SK-N-MC (cell line): ENCODE data around the gene NXN.

Source experiments
- DNase-seq: peaks from one replicate; pipeline ENCODE4 v3.0.0-alpha.2; 2011; ENCODE audit warnings: low read depth, low spot score
- H3K27ac ChIP-seq: fragments of 200-600 bp; sonication (generic); 2 replicates; pipeline ENCODE4 v1.5.1; 2016; ENCODE audit warnings: mixed run types
- H3K36me3 ChIP-seq: fragments of 200-600 bp; sonication (generic); 2 replicates; pipeline ENCODE4 v1.6.1; 2017; ENCODE audit warnings: antibody characterized with exemption, low read length, mixed read lengths; ENCODE audit not compliant: insufficient read depth
- H3K4me3 ChIP-seq: fragments of 200-600 bp; sonication (generic); 2 replicates; pipeline ENCODE4 v1.5.1; 2016
- H3K9ac ChIP-seq: fragments of 200-600 bp; sonication (generic); 2 replicates; pipeline ENCODE4 v1.8.0; 2017; ENCODE audit warnings: mixed run types, mixed read lengths; ENCODE audit not compliant: insufficient read length
- H3K9me3 ChIP-seq: fragments of 200-600 bp; sonication (generic); 2 replicates; pipeline ENCODE4 v1.6.1; 2017; ENCODE audit warnings: low read depth, mild to moderate bottlenecking, antibody characterized with exemption, low read length, moderate library complexity, mixed read lengths
- EZH2 ChIP-seq: fragments of 200-600 bp; sonication (generic); IDR thresholded peaks from one replicate; pipeline ENCODE4 v1.6.1; 2017; ENCODE audit warnings: antibody characterized with exemption
- FOXP2 ChIP-seq: optimal IDR thresholded peaks from 2 replicates; pipeline ENCODE3; 2011; ENCODE audit warnings: mild to moderate bottlenecking, moderate library complexity; ENCODE audit not compliant: insufficient read depth; ENCODE audit errors: extremely low read length, control extremely low read depth
- POLR2AphosphoS5 ChIP-seq: IDR thresholded peaks from 2 replicates; pipeline ENCODE4 v1.6.1; 2012; ENCODE audit warnings: mild to moderate bottlenecking, low read depth, low read length, borderline replicate concordance

NXN gene

GRCh38 chr17:987931-988330 is 8.4 kb upstream of the NXN start:
- no peak overlapping the region for H3K9ac ChIP-seq
- no peak for TF ChIP-seq FOXP2
- TF ChIP-seq EZH2, result no peak
- no peak for TF ChIP-seq POLR2AphosphoS5

GRCh38 chr17:986322-986929 is 6.8 kb upstream of the NXN start:
- Histone ChIP-seq H3K36me3 (no peaks in the 10 kb centered on the region), H3K27ac (no peak overlapping the region), H3K9me3 (no peaks in the 10 kb centered on the region), H3K4me3 (no peak overlapping the region), H3K9ac (no peak overlapping the region)
- DNase-seq, result no peak
- TF ChIP-seq EZH2 (no peak), POLR2AphosphoS5 (no peak), FOXP2 (no peak)

More at GRCh38 chr17:987931-988330, 8.4 kb upstream of the NXN start:
- Histone ChIP-seq H3K36me3 (no peaks in the 10 kb centered on the region), H3K27ac (no peak overlapping the region), H3K9me3 (no peaks in the 10 kb centered on the region), H3K4me3 (no peak overlapping the region)
- DNase-seq, result no peak

- H3K27ac ChIP-seq, result no peak overlapping the region
- H3K9me3 ChIP-seq, result no peaks in the 10 kb centered on the region
- H3K36me3 ChIP-seq, result no peaks in the 10 kb centered on the region
- no peak overlapping the region for H3K4me3 ChIP-seq
- no peak for TF ChIP-seq EZH2
- TF ChIP-seq POLR2AphosphoS5, result no peak
- TF ChIP-seq FOXP2, result no peak
- DNase-seq, result no peak
- H3K9ac ChIP-seq, result peak overlapping the region; percentile 20
Observed at GRCh38 chr17:983921-984320, 4.3 kb upstream of the NXN start.

- peak overlapping the region; percentile 59 for H3K9ac ChIP-seq
- TF ChIP-seq FOXP2, result no peak
- no peak for TF ChIP-seq EZH2
- no peak for TF ChIP-seq POLR2AphosphoS5
- H3K36me3 ChIP-seq, result no peaks in the 10 kb centered on the region
- no peak for DNase-seq
- no peak overlapping the region for H3K27ac ChIP-seq
- H3K9me3 ChIP-seq, result no peaks in the 10 kb centered on the region
- H3K4me3 ChIP-seq, result peak overlapping the region; percentile 53
Observed at GRCh38 chr17:981292-981658, 1.7 kb upstream of the NXN start.

GRCh38 chr17:980406-981291 is 1.1 kb upstream of the NXN start:
- Histone ChIP-seq H3K9me3 (no peaks in the 10 kb centered on the region), H3K9ac (peak overlapping the region; percentile 59), H3K27ac (no peak overlapping the region), H3K36me3 (no peaks in the 10 kb centered on the region), H3K4me3 (peak overlapping the region; percentile 82)
- peak; percentile 39 for DNase-seq
- TF ChIP-seq POLR2AphosphoS5 (no peak), FOXP2 (no peak), EZH2 (no peak)

GRCh38 chr17:979212-979538 is 401 bp downstream of the NXN start:
- TF ChIP-seq POLR2AphosphoS5 (no peak), FOXP2 (no peak), EZH2 (no peak)
- Histone ChIP-seq H3K36me3 (no peaks in the 10 kb centered on the region), H3K9ac (no peak overlapping the region), H3K4me3 (peak overlapping the region; percentile 83), H3K27ac (no peak overlapping the region), H3K9me3 (no peaks in the 10 kb centered on the region)
- DNase-seq, result no peak

- no peaks in the 10 kb centered on the region for H3K9me3 ChIP-seq
- no peaks in the 10 kb centered on the region for H3K36me3 ChIP-seq
- H3K9ac ChIP-seq, result peak overlapping the region; percentile 83
- H3K4me3 ChIP-seq, result peak overlapping the region; percentile 94
- H3K27ac ChIP-seq, result peak overlapping the region; percentile 46; the same call in 1 of the 2 replicates
- TF ChIP-seq POLR2AphosphoS5 (no peak), EZH2 (no peak), FOXP2 (no peak)
- no peak for DNase-seq
Observed at GRCh38 chr17:978103-979093, 1.2 kb downstream of the NXN start.
